Epithelial cell of esophagus (primary cell): ENCODE results near the gene MTARC2.

Experiments
- DNase-seq: peaks from one replicate; pipeline ENCODE4 v3.0.0; 2010; ENCODE audit warnings: low read depth
- H3K4me3 ChIP-seq: 2 replicates; pipeline ENCODE4 v1.5.1; 2011; ENCODE audit warnings: mild to moderate bottlenecking, low read length, control low read depth
- CTCF ChIP-seq: IDR thresholded peaks from 2 replicates; pipeline ENCODE4 v1.5.1; 2011; ENCODE audit warnings: low read depth, mild to moderate bottlenecking, low read length, control low read depth, inconsistent platforms; ENCODE audit not compliant: insufficient read depth; ENCODE audit errors: missing control alignments

MTARC2 gene

GRCh38 chr1:220746851-220747250 lies 1.3 kb upstream of the MTARC2 start:
- no peak for TF ChIP-seq CTCF
- H3K4me3 ChIP-seq, result no peak overlapping the region
- no peak for DNase-seq

GRCh38 chr1:220747437-220748088 lies 559 bp upstream of the MTARC2 start:
- TF ChIP-seq CTCF, result no peak
- H3K4me3 ChIP-seq, result peak overlapping the region; percentile 62
- DNase-seq, result no peak

GRCh38 chr1:220748936-220749335 lies 814 bp downstream of the MTARC2 start:
- no peak for TF ChIP-seq CTCF
- H3K4me3 ChIP-seq, result peak overlapping the region; percentile 62
- DNase-seq, result no peak

- H3K4me3 ChIP-seq, result no peak overlapping the region
- no peak for DNase-seq
- no peak for TF ChIP-seq CTCF
Observed at GRCh38 chr1:220750131-220750515, 2.0 kb downstream of the MTARC2 start.

- no peak for DNase-seq
- no peak overlapping the region for H3K4me3 ChIP-seq
- no peak for TF ChIP-seq CTCF
Observed at GRCh38 chr1:220751111-220751510, 3.0 kb downstream of the MTARC2 start.

- no peak for DNase-seq
Observed at GRCh38 chr1:220754212-220754917, 6.2 kb downstream of the MTARC2 start.

More at GRCh38 chr1:220754212-220754917, 6.2 kb downstream of the MTARC2 start:
- no peak overlapping the region for H3K4me3 ChIP-seq
- no peak for TF ChIP-seq CTCF
